DND-41 (cell line): ENCODE measurements around the gene STARD10.

ENCODE experiments used
- ATAC-seq: fragments of 200-7000 bp; cut with Tn5 transposase; 3 replicates; pipeline ENCODE4 v1.9.1; 2021; ENCODE audit warnings: low read depth; ENCODE audit not compliant: insufficient read depth
- DNase-seq: peaks from one replicate; pipeline ENCODE4 v3.0.0-alpha.2; 2020
- H2AFZ ChIP-seq: 2 replicates; pipeline ENCODE4 v1.6.0; 2012; ENCODE audit warnings: low read depth, low read length
- H3K27ac ChIP-seq: 2 replicates; pipeline ENCODE4 v1.5.1; 2012; ENCODE audit warnings: low read length, inconsistent platforms
- H3K27me3 ChIP-seq: fragments of 200-600 bp; sonication (generic); 2 replicates; pipeline ENCODE4 v1.6.0; 2012; ENCODE audit warnings: low read length, mild to moderate bottlenecking, inconsistent platforms; ENCODE audit not compliant: insufficient read depth, poor library complexity
- H3K36me3 ChIP-seq: 2 replicates; pipeline ENCODE4 v1.5.1; 2012; ENCODE audit warnings: low read length, inconsistent platforms; ENCODE audit not compliant: insufficient read depth
- H3K4me1 ChIP-seq: 2 replicates; pipeline ENCODE4 v1.5.1; 2012; ENCODE audit warnings: mild to moderate bottlenecking, low read length; ENCODE audit not compliant: insufficient read depth
- H3K4me2 ChIP-seq: 2 replicates; pipeline ENCODE4 v1.6.0; 2012; ENCODE audit warnings: mild to moderate bottlenecking, moderate library complexity, low read length, inconsistent platforms; ENCODE audit not compliant: insufficient read depth
- H3K4me3 ChIP-seq, 2 experiments: fragments of 200-600 bp in 1 of 2; shearing (Covaris generic) in 1 of 2; 2 replicates each; pipeline ENCODE4 v1.5.1; 2012 to 2016; ENCODE audit warnings: inconsistent platforms in 2 of 2, low read length in 2 of 2, mild to moderate bottlenecking in 2 of 2, low read depth in 1 of 2, moderate library complexity in 1 of 2
- H3K79me2 ChIP-seq: 2 replicates; pipeline ENCODE4 v1.6.0; 2012; ENCODE audit warnings: low read length, inconsistent platforms; ENCODE audit not compliant: insufficient read depth
- H3K9ac ChIP-seq: 2 replicates; pipeline ENCODE4 v1.6.0; 2012; ENCODE audit warnings: low read depth, mild to moderate bottlenecking, inconsistent platforms, low read length, moderate library complexity
- H3K9me3 ChIP-seq: 2 replicates; pipeline ENCODE4 v1.5.1; 2012; ENCODE audit warnings: low read length, moderate library complexity, mild to moderate bottlenecking, inconsistent platforms; ENCODE audit not compliant: insufficient read depth, severe bottlenecking
- H4K20me1 ChIP-seq: 2 replicates; pipeline ENCODE4 v1.6.0; 2012; ENCODE audit warnings: low read length; ENCODE audit not compliant: insufficient read depth
- CTCF ChIP-seq: IDR thresholded peaks from 2 replicates; pipeline ENCODE4 v1.5.1; 2012; ENCODE audit warnings: borderline replicate concordance, low read length, moderate library complexity, mild to moderate bottlenecking; ENCODE audit not compliant: poor library complexity, severe bottlenecking; ENCODE audit errors: extremely low read depth
- EZH2 ChIP-seq: IDR thresholded peaks from 3 replicates; pipeline ENCODE4 v1.6.1; 2012; ENCODE audit warnings: borderline replicate concordance, low read depth, mild to moderate bottlenecking, moderate library complexity, low read length, inconsistent platforms; ENCODE audit not compliant: severe bottlenecking

STARD10 gene

GRCh38 chr11:72712168-72712751 is 81.6 kb downstream of the STARD10 start:
- H2AFZ ChIP-seq, result no peak overlapping the region
- TF ChIP-seq EZH2 (no peak), CTCF (no peak)
- no peaks in the 10 kb centered on the region for H3K4me1 ChIP-seq
- H3K27me3 ChIP-seq, result no peaks in the 10 kb centered on the region
- H3K9me3 ChIP-seq, result no peaks in the 10 kb centered on the region
- no peak overlapping the region for H3K4me2 ChIP-seq
- peaks cover 38% of the 10 kb centered on the region for H4K20me1 ChIP-seq
- H3K79me2 ChIP-seq, result peaks cover 41% of the 10 kb centered on the region
- H3K36me3 ChIP-seq, result peaks cover 80% of the 10 kb centered on the region
- H3K27ac ChIP-seq, result no peak overlapping the region
- H3K4me3 ChIP-seq, result no peak overlapping the region
- ATAC-seq (no peak), DNase-seq (no peak)
- no peak overlapping the region for H3K9ac ChIP-seq

- no peaks in the 10 kb centered on the region for H3K4me1 ChIP-seq
- no peak overlapping the region for H3K4me2 ChIP-seq
- peaks cover 30% of the 10 kb centered on the region for H3K79me2 ChIP-seq
Observed at GRCh38 chr11:72711141-72711540, 82.7 kb downstream of the STARD10 start.

GRCh38 chr11:72710278-72710677 is 83.6 kb downstream of the STARD10 start:
- no peak overlapping the region for H3K4me2 ChIP-seq
- no peak for ATAC-seq

More at GRCh38 chr11:72711141-72711540, 82.7 kb downstream of the STARD10 start:
- DNase-seq (no peak), ATAC-seq (no peak)
- Histone ChIP-seq H4K20me1 (peaks cover 35% of the 10 kb centered on the region), H3K9ac (no peak overlapping the region), H3K36me3 (peaks cover 80% of the 10 kb centered on the region), H2AFZ (no peak overlapping the region), H3K27ac (no peak overlapping the region), H3K9me3 (no peaks in the 10 kb centered on the region), H3K27me3 (no peaks in the 10 kb centered on the region), H3K4me3 (no peak overlapping the region)
- TF ChIP-seq EZH2, result no peak
- TF ChIP-seq CTCF, result no peak

More at GRCh38 chr11:72710278-72710677, 83.6 kb downstream of the STARD10 start:
- no peak for DNase-seq
- H3K4me1 ChIP-seq, result no peaks in the 10 kb centered on the region
- no peaks in the 10 kb centered on the region for H3K27me3 ChIP-seq
- no peak overlapping the region for H3K9ac ChIP-seq
- H3K27ac ChIP-seq, result no peak overlapping the region
- no peak overlapping the region for H2AFZ ChIP-seq
- H3K4me3 ChIP-seq, result no peak overlapping the region
- TF ChIP-seq CTCF (no peak), EZH2 (no peak)
- H3K9me3 ChIP-seq, result no peaks in the 10 kb centered on the region
- H3K79me2 ChIP-seq, result peaks cover 24% of the 10 kb centered on the region
- H3K36me3 ChIP-seq, result peaks cover 86% of the 10 kb centered on the region
- H4K20me1 ChIP-seq, result peaks cover 36% of the 10 kb centered on the region
